ENCODE data around the gene KIF15. TPM values are rescaled to one million over a fixed set of nuclear protein-coding genes. Genes with fewer than 3 reads are reported as not detected.
"Not testable (repeated sequence)": the region's sequence is repeated elsewhere in the genome, so short reads cannot be mapped to it uniquely, and the experiment has no call there.

Gene KIF15
- polyA plus RNA-seq, 2 of the 4 experiments (the other 2 are of a cell fraction), result 8.7 to 13.5 TPM

DNA sequence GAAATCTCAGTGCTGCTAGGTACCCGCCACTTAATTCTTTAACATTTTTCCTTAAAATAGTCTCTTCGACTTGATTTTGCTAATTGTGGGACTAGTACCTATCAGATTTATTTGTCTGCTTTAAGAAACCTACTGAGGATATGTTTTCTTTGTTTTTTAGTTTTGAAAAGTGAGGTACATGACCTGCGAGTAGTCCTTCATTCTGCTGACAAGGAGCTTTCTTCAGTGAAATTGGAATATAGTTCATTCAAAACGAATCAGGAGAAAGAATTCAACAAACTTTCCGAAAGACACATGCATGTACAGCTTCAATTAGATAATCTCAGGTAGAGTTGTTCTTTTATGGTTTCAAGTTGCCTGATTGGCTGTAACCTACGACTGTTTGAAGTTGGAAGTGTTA is 53.2 kb downstream of the KIF15 start:
- Histone ChIP-seq H3K27ac (no peak overlapping the region), H3K4me3 (no peak overlapping the region), H3K4me1 (no peaks in the 10 kb centered on the region), H3K9me3 (no peaks in the 10 kb centered on the region), H3K4me2 (no peak overlapping the region)
- 86% methylated on average over 6 of the region's 6 CpGs for WGBS (ENCODE audit: missing lambda C conversion rate)
- ATAC-seq (no peak), DNase-seq (ENCODE audit: low read depth in 1 of 2, low spot score in 1 of 2) (no peak), FAIRE-seq (no peak)
- CTCF ChIA-PET, result interaction anchor here (0.6 kb wide), 1 partner anchor 18 kb away, joined by 4 read pairs; no protein-coding TSS in a partner anchor
- POLR2A ChIA-PET, result no interaction called here
- TF ChIP-seq NPAS2 (CRISPR knock-in tag; IDR thresholded peaks at IDR 0.05; ENCODE audit: borderline replicate concordance), result no peak
- TF ChIP-seq MAFK (IDR thresholded peaks at IDR 0.05; ENCODE audit: partially characterized antibody), result peak; percentile 26

GRCh38 chr3:44816334-44816733 is 54.7 kb downstream of the KIF15 start:
- DNase-seq (ENCODE audit: low read depth in 1 of 2, low spot score in 1 of 2); FAIRE-seq; POLR2A ChIA-PET; ATAC-seq; H3K4me2 ChIP-seq; H3K9me3 ChIP-seq; H3K27ac ChIP-seq; H3K4me3 ChIP-seq; CTCF ChIA-PET; H3K4me1 ChIP-seq: not testable (repeated sequence)
- 80% methylated on average over 1 of the region's 2 CpGs for WGBS (ENCODE audit: missing lambda C conversion rate)

GRCh38 chr3:44821206-44821605 is 59.6 kb downstream of the KIF15 start:
- H3K9me3 ChIP-seq; ATAC-seq; POLR2A ChIA-PET; DNase-seq (ENCODE audit: low read depth in 1 of 2, low spot score in 1 of 2); H3K4me1 ChIP-seq; H3K4me3 ChIP-seq; H3K4me2 ChIP-seq; FAIRE-seq; CTCF ChIA-PET; H3K27ac ChIP-seq: not testable (repeated sequence)
- no CpG with 5 or more reads among the region's 34 CpGs for whole genome bisulfite sequencing (ENCODE audit: missing lambda C conversion rate)

- no peak overlapping the region for H3K4me2 ChIP-seq
- no peak for FAIRE-seq
- ChIA-PET CTCF (no interaction called here), POLR2A (interaction anchor here (0.7 kb wide), 1 partner anchor 395 kb away, joined by 5 read pairs; no protein-coding TSS in a partner anchor)
- 76% methylated on average over 2 of the region's 2 CpGs for WGBS (ENCODE audit: missing lambda C conversion rate)
- no peak overlapping the region for H3K4me3 ChIP-seq
- no peak for ATAC-seq
- no peak overlapping the region for H3K27ac ChIP-seq
- no peaks in the 10 kb centered on the region for H3K9me3 ChIP-seq
- TF ChIP-seq PHF8 (IDR thresholded peaks at IDR 0.05; ENCODE audit: borderline replicate concordance, low read depth) (no peak), KDM1A (IDR thresholded peaks at IDR 0.05; ENCODE audit: low read depth) (no peak), PBX3 (IDR thresholded peaks at IDR 0.05) (no peak), HDAC2 (IDR thresholded peaks at IDR 0.05) (no peak), CEBPB (IDR thresholded peaks at IDR 0.05) (no peak), GATA3 (IDR thresholded peaks at IDR 0.05; ENCODE audit: borderline replicate concordance) (no peak), NFE2L2 (conservative IDR thresholded peaks at IDR 0.05; ENCODE audit: low read length) (no peak), MYC (IDR thresholded peaks at IDR 0.05; ENCODE audit: borderline replicate concordance, low read length) (no peak), CHD4 (IDR thresholded peaks at IDR 0.05; ENCODE audit: borderline replicate concordance) (no peak), MAZ (IDR thresholded peaks at IDR 0.05; ENCODE audit: borderline replicate concordance, low read depth, low read length) (no peak), E2F6 (IDR thresholded peaks at IDR 0.05; ENCODE audit: borderline replicate concordance, low read depth) (no peak), POLR2A (IDR thresholded peaks at IDR 0.05; ENCODE audit: low read length) (no peak), BHLHE40 (IDR thresholded peaks at IDR 0.05; ENCODE audit: low read depth, low read length) (no peak), RCOR1 (IDR thresholded peaks at IDR 0.05; ENCODE audit: low read depth, low read length) (no peak), ZFP36 (IDR thresholded peaks at IDR 0.05; ENCODE audit: borderline replicate concordance, partially characterized antibody) (no peak), RARB (CRISPR knock-in tag; IDR thresholded peaks at IDR 0.05) (no peak), KDM5A (IDR thresholded peaks at IDR 0.05) (no peak)
- TF ChIP-seq, protein P1, sequence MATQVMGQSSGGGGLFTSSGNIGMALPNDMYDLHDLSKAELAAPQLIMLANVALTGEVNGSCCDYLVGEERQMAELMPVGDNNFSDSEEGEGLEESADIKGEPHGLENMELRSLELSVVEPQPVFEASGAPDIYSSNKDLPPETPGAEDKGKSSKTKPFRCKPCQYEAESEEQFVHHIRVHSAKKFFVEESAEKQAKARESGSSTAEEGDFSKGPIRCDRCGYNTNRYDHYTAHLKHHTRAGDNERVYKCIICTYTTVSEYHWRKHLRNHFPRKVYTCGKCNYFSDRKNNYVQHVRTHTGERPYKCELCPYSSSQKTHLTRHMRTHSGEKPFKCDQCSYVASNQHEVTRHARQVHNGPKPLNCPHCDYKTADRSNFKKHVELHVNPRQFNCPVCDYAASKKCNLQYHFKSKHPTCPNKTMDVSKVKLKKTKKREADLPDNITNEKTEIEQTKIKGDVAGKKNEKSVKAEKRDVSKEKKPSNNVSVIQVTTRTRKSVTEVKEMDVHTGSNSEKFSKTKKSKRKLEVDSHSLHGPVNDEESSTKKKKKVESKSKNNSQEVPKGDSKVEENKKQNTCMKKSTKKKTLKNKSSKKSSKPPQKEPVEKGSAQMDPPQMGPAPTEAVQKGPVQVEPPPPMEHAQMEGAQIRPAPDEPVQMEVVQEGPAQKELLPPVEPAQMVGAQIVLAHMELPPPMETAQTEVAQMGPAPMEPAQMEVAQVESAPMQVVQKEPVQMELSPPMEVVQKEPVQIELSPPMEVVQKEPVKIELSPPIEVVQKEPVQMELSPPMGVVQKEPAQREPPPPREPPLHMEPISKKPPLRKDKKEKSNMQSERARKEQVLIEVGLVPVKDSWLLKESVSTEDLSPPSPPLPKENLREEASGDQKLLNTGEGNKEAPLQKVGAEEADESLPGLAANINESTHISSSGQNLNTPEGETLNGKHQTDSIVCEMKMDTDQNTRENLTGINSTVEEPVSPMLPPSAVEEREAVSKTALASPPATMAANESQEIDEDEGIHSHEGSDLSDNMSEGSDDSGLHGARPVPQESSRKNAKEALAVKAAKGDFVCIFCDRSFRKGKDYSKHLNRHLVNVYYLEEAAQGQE (IDR thresholded peaks at IDR 0.05), result no peak
- TF ChIP-seq, protein P2, sequence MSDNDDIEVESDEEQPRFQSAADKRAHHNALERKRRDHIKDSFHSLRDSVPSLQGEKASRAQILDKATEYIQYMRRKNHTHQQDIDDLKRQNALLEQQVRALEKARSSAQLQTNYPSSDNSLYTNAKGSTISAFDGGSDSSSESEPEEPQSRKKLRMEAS (IDR thresholded peaks at IDR 0.05), result no peak
- TF ChIP-seq, protein P3, sequence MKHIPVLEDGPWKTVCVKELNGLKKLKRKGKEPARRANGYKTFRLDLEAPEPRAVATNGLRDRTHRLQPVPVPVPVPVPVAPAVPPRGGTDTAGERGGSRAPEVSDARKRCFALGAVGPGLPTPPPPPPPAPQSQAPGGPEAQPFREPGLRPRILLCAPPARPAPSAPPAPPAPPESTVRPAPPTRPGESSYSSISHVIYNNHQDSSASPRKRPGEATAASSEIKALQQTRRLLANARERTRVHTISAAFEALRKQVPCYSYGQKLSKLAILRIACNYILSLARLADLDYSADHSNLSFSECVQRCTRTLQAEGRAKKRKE (CRISPR knock-in tag; IDR thresholded peaks at IDR 0.05; ENCODE audit: low read depth), result no peak
- DNase-seq (ENCODE audit: low read depth in 1 of 2, low spot score in 1 of 2), result peak in 1 of 2 experiments; percentile 5
- H3K4me1 ChIP-seq, result no peaks in the 10 kb centered on the region
These were observed 63.8 kb downstream of the KIF15 start for GRCh38 chr3:44825264-44825925.

Data from A549 (cell line).